PC-3 (cell line): Measurements from ENCODE around the gene TUBG2.

Source experiments
- EZH2phosphoT487 ChIP-seq: fragments of 300-600 bp; sonication (generic); IDR thresholded peaks from 2 replicates; pipeline ENCODE4 v1.6.1; 2018; ENCODE audit warnings: mild to moderate bottlenecking, antibody characterized with exemption, low read length, borderline replicate concordance
- TF ChIP-seq, protein P1 (sequence below): fragments of 300-600 bp; sonication (generic); conservative IDR thresholded peaks from 2 replicates; pipeline ENCODE4 v1.5.1; 2017; ENCODE audit warnings: antibody characterized with exemption, low read depth, mild to moderate bottlenecking, low read length

DNA sequence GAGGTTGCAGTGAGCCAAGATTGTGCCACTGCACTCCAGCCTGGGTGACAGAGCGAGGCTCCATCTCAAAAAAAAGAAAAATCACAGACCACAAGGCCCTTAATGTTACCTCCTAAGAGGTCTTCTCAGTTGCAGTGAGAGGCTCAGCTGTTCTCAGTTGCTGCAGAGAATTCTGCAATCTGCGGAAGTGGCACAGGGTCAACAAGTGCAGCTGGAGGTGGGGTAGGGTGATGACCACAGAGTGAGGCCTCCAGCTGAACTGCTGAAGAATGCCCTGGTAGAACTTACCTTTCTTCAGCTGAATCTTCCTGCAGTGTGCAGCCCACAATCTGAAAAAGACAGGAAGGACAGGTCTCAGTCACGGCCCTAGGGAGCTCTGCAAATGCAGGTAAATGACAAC lies 49.5 kb downstream of the TUBG2 start:
- TF ChIP-seq EZH2phosphoT487: no peak
- TF ChIP-seq, protein P1, sequence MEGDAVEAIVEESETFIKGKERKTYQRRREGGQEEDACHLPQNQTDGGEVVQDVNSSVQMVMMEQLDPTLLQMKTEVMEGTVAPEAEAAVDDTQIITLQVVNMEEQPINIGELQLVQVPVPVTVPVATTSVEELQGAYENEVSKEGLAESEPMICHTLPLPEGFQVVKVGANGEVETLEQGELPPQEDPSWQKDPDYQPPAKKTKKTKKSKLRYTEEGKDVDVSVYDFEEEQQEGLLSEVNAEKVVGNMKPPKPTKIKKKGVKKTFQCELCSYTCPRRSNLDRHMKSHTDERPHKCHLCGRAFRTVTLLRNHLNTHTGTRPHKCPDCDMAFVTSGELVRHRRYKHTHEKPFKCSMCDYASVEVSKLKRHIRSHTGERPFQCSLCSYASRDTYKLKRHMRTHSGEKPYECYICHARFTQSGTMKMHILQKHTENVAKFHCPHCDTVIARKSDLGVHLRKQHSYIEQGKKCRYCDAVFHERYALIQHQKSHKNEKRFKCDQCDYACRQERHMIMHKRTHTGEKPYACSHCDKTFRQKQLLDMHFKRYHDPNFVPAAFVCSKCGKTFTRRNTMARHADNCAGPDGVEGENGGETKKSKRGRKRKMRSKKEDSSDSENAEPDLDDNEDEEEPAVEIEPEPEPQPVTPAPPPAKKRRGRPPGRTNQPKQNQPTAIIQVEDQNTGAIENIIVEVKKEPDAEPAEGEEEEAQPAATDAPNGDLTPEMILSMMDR: no peak
